ENCODE results near the gene KCNC1.

KCNC1 gene

GRCh38 chr11:17702876-17703275 is 31.7 kb upstream of the KCNC1 start:
- Mint-ChIP-seq H3K27ac (no peak overlapping the region), H3K4me3 (no peak overlapping the region), H3K9me3 (peaks cover 0 to 12% of the 10 kb centered on the region in 2 donors), H3K27me3 (peaks cover 8% of the 10 kb centered on the region), H3K4me1 (no peaks in the 10 kb centered on the region)
- no peak for DNase-seq
- ATAC-seq: no peak

GRCh38 chr11:17703951-17704350 is 30.6 kb upstream of the KCNC1 start:
- H3K4me3 Mint-ChIP-seq: no peak overlapping the region
- H3K27ac Mint-ChIP-seq: peak overlapping the region in 1 of 2 donors; percentile 59
- H3K4me1 Mint-ChIP-seq: no peaks in the 10 kb centered on the region
- H3K9me3 Mint-ChIP-seq: peaks cover 0 to 12% of the 10 kb centered on the region in 2 donors
- peaks cover 7% of the 10 kb centered on the region for H3K27me3 Mint-ChIP-seq
- ATAC-seq (no peak), DNase-seq (no peak)

DNA sequence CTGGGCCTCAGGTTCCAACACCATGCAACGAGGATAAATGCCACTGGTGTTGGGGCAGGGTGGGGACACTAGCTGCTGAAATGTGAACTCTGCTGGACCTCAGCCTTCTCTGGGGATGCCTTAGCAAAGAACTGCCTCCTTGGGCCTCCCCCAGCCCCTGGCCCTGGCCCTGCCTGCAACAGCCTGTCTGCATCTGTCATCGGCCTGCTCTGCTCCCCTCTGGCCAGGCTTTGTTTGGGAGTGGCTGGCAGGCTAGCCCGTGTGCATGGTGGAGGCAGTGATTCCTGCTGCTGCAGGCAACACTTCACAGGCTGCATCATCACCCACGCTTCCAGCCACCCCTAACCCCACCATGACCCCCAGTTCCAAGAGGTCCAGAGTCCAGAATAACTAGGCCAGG is 26.8 kb upstream of the KCNC1 start:
- DNase-seq (no peak), ATAC-seq (no peak)
- H3K9me3 Mint-ChIP-seq: peaks cover 0 to 12% of the 10 kb centered on the region in 2 donors
- H3K4me3 Mint-ChIP-seq: no peak overlapping the region
- H3K27ac Mint-ChIP-seq: no peak overlapping the region
- no peaks in the 10 kb centered on the region for H3K4me1 Mint-ChIP-seq
- peaks cover 7% of the 10 kb centered on the region for H3K27me3 Mint-ChIP-seq

DNA sequence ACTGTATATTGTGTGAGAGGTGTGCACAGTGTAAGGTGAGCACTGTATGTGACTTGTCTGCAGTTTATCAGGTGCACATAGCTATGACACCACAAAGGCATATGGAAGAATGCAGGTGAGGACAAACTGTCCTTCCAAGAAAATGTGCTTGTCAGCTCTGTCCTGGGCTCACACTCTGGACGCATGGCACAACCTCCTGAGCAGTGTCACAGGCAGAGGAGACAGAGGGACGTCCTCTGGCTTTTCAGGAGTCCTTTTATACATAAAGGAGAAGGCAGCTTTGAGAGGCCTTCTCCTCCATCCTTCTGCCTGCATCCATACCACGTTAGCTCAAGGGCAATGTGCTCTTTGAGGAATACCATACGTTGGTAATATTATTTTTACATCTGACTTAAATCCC is 22.7 kb upstream of the KCNC1 start:
- DNase-seq (no peak), ATAC-seq (no peak)
- Mint-ChIP-seq H3K4me1 (no peaks in the 10 kb centered on the region), H3K27me3 (peaks cover 5% of the 10 kb centered on the region), H3K27ac (no peak overlapping the region), H3K4me3 (no peak overlapping the region), H3K9me3 (no peaks in the 10 kb centered on the region)

GRCh38 chr11:17713851-17714250 is 20.7 kb upstream of the KCNC1 start:
- H3K4me3 Mint-ChIP-seq: no peak overlapping the region
- no peaks in the 10 kb centered on the region for H3K4me1 Mint-ChIP-seq
- H3K27ac Mint-ChIP-seq: no peak overlapping the region
- H3K27me3 Mint-ChIP-seq: peaks cover 5% of the 10 kb centered on the region
- no peaks in the 10 kb centered on the region for H3K9me3 Mint-ChIP-seq
- DNase-seq (no peak), ATAC-seq (no peak)

- Mint-ChIP-seq H3K4me3 (no peak overlapping the region), H3K27ac (no peak overlapping the region), H3K27me3 (peaks cover 5% of the 10 kb centered on the region), H3K4me1 (no peaks in the 10 kb centered on the region), H3K9me3 (no peaks in the 10 kb centered on the region)
- ATAC-seq (no peak), DNase-seq (no peak)
These were observed 20.2 kb upstream of the KCNC1 start for GRCh38 chr11:17714356-17714854.

GRCh38 chr11:17714870-17715269 is 19.7 kb upstream of the KCNC1 start:
- Mint-ChIP-seq H3K27ac (no peak overlapping the region), H3K4me1 (no peaks in the 10 kb centered on the region), H3K9me3 (no peaks in the 10 kb centered on the region), H3K27me3 (peaks cover 9% of the 10 kb centered on the region), H3K4me3 (no peak overlapping the region)
- DNase-seq: no peak
- no peak for ATAC-seq

DNA sequence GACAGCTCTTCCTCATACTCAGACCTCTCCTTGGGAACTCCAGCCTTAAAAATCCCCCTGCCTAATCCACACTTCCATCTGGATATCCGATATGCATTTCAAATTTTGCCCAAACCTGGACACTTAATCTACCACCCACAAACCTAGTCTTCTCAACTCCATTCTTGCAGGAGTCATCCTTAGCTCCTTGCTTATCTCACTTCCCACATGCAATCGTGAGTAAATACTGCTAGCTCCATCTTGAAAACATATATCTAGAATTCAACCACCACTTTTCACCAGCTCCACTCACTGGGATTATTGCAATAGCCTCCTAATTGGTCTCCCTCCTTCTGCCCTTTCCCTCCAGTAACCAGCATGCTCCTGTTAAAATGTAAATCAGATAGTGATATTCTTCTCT is 17.8 kb upstream of the KCNC1 start:
- no peak overlapping the region for H3K27ac Mint-ChIP-seq
- H3K4me3 Mint-ChIP-seq: no peak overlapping the region
- H3K27me3 Mint-ChIP-seq: peaks cover 28% of the 10 kb centered on the region
- H3K4me1 Mint-ChIP-seq: no peaks in the 10 kb centered on the region
- ATAC-seq (no peak), DNase-seq (no peak)
- H3K9me3 Mint-ChIP-seq: no peaks in the 10 kb centered on the region

GRCh38 chr11:17718015-17718414 is 16.6 kb upstream of the KCNC1 start:
- Mint-ChIP-seq H3K9me3 (no peaks in the 10 kb centered on the region), H3K27me3 (peaks cover 40% of the 10 kb centered on the region), H3K4me1 (no peaks in the 10 kb centered on the region), H3K27ac (no peak overlapping the region), H3K4me3 (no peak overlapping the region)
- no peak for DNase-seq
- no peak for ATAC-seq

DNA sequence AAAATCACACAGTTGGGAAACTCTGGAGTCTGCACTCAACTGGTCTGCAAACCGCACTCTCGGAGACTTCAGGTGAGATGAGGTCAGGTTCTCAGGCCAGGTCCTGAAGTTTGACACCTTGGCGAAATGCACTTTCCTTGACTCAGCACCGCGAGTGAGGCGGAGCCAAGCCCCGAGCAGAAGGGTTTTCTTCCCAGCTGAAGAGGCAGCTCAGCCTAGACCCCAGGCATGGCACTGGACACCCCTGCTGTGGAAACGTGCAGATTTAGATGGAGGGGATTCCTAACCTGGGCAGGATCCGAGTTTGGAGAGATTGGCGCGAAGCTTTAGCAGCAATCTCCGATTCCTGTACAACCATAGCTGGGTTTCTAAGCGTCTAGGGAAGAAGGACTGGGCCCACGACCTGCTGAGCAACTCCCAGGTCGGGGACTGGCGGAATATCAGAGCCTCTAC is 16.0 kb upstream of the KCNC1 start:
- peaks cover 46% of the 10 kb centered on the region for H3K27me3 Mint-ChIP-seq
- H3K4me3 Mint-ChIP-seq: no peak overlapping the region
- no peak overlapping the region for H3K27ac Mint-ChIP-seq
- DNase-seq (no peak), ATAC-seq (no peak)
- no peaks in the 10 kb centered on the region for H3K4me1 Mint-ChIP-seq
- no peaks in the 10 kb centered on the region for H3K9me3 Mint-ChIP-seq

DNA sequence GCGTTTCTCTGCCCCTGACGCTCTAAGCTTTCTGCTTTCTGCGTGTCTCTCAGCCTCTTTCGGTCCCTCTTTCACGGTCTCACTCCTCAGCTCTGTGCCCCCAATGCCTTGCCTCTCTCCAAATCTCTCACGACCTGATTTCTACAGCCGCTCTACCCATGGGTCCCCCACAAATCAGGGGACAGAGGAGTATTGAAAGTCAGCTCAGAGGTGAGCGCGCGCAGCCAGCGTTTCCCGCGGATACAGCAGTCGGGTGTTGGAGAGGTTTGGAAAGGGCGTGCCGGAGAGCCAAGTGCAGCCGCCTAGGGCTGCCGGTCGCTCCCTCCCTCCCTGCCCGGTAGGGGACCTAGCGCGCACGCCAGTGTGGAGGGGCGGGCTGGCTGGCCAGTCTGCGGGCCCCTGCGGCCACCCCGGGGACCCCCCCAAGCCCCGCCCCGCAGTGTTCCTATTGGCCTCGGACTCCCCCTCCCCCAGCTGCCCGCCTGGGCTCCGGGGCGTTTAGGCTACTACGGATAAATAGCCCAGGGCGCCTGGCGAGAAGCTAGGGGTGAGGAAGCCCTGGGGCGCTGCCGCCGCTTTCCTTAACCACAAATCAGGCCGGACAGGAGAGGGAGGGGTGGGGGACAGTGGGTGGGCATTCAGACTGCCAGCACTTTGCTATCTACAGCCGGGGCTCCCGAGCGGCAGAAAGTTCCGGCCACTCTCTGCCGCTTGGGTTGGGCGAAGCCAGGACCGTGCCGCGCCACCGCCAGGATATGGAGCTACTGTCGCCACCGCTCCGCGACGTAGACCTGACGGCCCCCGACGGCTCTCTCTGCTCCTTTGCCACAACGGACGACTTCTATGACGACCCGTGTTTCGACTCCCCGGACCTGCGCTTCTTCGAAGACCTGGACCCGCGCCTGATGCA is 15.3 kb upstream of the KCNC1 start, which contains the start of gene MYOD1:
Gene MYOD1 (plus strand): TSS at position 544 of the 910 bp plus-strand sequence. CDS start 212 bp downstream, at position 756.
- H3K9me3 Mint-ChIP-seq: no peaks in the 10 kb centered on the region
- H3K27me3 Mint-ChIP-seq: peaks cover 48% of the 10 kb centered on the region
- DNase-seq (no peak), ATAC-seq (peak; percentile 27)
- no peaks in the 10 kb centered on the region for H3K4me1 Mint-ChIP-seq
- H3K27ac Mint-ChIP-seq: no peak within 1 kb of the TSS
- no peak within 1 kb of the TSS for H3K4me3 Mint-ChIP-seq

DNA sequence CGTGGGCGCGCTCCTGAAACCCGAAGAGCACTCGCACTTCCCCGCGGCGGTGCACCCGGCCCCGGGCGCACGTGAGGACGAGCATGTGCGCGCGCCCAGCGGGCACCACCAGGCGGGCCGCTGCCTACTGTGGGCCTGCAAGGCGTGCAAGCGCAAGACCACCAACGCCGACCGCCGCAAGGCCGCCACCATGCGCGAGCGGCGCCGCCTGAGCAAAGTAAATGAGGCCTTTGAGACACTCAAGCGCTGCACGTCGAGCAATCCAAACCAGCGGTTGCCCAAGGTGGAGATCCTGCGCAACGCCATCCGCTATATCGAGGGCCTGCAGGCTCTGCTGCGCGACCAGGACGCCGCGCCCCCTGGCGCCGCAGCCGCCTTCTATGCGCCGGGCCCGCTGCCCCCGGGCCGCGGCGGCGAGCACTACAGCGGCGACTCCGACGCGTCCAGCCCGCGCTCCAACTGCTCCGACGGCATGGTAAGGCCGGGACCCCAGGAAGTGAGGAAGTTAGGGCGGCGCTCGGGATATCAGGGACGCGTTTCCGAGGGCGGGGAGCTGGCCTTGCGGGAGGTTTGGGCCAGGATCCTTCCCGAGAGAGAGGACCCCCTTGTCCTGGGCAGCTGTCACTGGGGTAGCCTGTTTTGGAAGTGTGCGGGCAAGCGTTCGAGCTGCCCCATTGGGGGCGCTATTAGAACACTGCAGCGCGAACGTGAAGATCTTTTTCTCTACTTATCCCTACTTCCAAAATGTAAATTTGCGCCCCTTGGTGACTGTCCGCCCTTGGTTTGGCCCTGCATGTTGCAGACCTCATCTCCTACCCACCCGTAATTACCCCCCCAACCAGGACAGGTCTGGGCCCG is 14.4 kb upstream of the KCNC1 start:
- ATAC-seq: no peak
- DNase-seq: no peak
- Mint-ChIP-seq H3K4me3 (no peak overlapping the region), H3K27ac (no peak overlapping the region), H3K27me3 (peaks cover 53% of the 10 kb centered on the region), H3K9me3 (no peaks in the 10 kb centered on the region), H3K4me1 (no peaks in the 10 kb centered on the region)

- H3K4me3 Mint-ChIP-seq: no peak overlapping the region
- ATAC-seq (no peak), DNase-seq (no peak)
- H3K27me3 Mint-ChIP-seq: peaks cover 56% of the 10 kb centered on the region
- H3K9me3 Mint-ChIP-seq: no peaks in the 10 kb centered on the region
- no peaks in the 10 kb centered on the region for H3K4me1 Mint-ChIP-seq
- no peak overlapping the region for H3K27ac Mint-ChIP-seq
These were observed 13.8 kb upstream of the KCNC1 start for GRCh38 chr11:17720796-17721171.

GRCh38 chr11:17721242-17721999 is 13.2 kb upstream of the KCNC1 start:
- Mint-ChIP-seq H3K27ac (no peak overlapping the region), H3K4me3 (no peak overlapping the region), H3K27me3 (peaks cover 56% of the 10 kb centered on the region), H3K9me3 (no peaks in the 10 kb centered on the region), H3K4me1 (no peaks in the 10 kb centered on the region)
- no peak for DNase-seq
- ATAC-seq: peak; percentile 23

DNA sequence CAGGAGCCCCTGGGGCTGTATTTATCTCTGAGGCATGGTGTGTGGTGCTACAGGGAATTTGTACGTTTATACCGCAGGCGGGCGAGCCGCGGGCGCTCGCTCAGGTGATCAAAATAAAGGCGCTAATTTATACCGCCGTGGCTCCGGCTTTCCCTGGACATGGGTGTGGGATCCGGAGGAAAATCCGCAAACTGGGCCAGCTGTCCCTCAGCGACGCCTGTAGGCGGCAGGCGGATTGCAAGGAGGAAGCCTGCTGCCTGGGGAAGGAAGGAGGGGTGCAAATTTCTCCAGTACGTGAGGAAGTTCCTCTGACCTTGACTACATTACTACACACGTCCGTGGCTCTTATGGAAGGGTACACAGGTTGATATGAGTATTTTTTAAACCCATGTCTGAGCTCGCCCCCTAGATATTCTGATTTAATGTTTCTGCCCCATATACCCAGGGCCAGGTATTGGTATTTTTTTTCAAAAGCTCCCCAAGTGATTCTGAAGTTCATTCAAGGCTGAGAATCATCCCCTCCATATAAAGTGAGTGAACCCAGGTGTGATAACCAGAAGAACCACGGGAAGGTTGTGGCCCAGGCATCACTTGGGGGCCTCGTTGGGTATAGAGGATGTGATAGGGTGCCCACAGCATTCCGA is 12.5 kb upstream of the KCNC1 start:
- H3K4me1 Mint-ChIP-seq: no peaks in the 10 kb centered on the region
- ATAC-seq: no peak
- no peaks in the 10 kb centered on the region for H3K9me3 Mint-ChIP-seq
- DNase-seq: no peak
- peak overlapping the region in 1 of 2 donors; percentile 20 for H3K27ac Mint-ChIP-seq
- peaks cover 56% of the 10 kb centered on the region for H3K27me3 Mint-ChIP-seq
- H3K4me3 Mint-ChIP-seq: no peak overlapping the region
